Measurements from ENCODE around the gene SCYL3.
"Not testable (repeated sequence)": the region's sequence is repeated elsewhere in the genome, so short reads cannot be mapped to it uniquely, and the experiment has no call there.

Gene SCYL3

GRCh38 chr1:169899519-169900217 lies 6.0 kb upstream of the SCYL3 start:
- DNase-seq = no peak

DNA sequence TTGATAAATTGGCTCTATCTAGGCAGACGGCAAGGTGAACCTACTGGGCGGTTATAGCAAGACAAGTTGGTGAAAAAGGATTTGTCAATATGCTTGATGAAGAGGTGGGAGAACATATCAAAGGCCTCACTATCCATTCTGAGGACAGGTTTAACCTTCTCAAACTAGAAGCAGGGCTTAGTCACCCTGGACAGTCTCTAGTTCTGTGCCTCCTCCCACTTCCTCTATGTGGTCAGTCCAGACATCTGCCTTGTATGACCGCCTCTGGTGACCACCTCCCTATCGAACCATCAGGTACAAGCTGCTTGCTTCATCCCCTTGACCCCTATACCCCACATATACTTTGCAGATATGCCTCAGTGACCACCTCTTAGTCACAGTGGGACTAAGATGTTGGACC lies 2.3 kb upstream of the SCYL3 start:
- no peak for DNase-seq

- no peak for DNase-seq
Observed at GRCh38 chr1:169894424-169895145, 889 bp upstream of the SCYL3 start.

DNA sequence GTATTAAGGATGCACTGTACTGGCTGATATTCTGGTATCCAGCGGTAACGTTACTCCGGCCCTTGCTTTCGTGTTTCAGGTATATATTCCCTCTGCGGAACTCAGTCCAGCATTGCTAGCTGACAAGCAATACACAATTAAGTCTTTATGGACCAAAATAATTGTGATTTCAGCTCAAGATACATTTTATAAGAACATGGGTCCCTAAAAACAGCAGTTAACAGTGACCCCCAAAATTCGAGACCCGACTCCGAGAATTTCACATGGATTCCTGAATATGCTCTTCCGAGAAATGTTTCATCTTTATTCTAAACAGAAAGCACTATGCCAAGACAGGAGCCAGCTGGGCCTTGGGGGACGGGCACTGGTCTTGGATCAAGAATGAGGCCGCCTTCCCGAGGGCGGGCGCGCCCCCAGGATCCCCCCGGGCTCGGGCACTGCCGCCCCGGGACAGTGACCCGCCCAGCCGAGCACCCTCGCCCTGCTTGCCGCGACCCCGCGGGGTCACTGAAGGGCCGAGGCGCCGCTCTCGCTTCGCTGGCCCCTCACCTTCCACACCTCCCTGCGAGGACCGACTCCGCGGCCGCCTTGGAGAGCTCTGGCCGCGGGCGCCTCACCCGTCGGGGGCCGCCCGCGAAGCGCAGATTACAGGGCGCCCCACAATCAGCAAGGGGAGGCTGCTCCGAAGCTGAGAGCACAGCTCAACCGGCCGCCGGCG lies 610 bp downstream of the SCYL3 start:
- no peak for DNase-seq

- no peak for DNase-seq
Observed at GRCh38 chr1:169892176-169892926, 1.3 kb downstream of the SCYL3 start.

DNA sequence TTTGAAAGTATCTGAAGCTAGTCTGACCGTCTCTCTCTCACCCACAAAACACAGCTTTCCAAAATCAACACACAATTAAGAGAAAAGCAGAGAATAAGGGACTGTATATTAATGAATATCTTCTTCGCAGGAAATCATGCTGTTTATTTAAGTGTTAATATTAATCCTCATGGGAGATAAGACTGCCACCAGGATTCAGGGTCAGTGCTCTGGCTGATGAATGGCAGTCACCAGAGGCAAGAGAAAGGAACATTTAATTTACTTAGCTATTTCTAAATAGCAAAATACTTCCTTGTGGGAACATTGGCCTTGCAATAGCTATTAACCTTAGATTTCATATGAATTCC lies 2.2 kb downstream of the SCYL3 start:
- no peak for DNase-seq

DNA sequence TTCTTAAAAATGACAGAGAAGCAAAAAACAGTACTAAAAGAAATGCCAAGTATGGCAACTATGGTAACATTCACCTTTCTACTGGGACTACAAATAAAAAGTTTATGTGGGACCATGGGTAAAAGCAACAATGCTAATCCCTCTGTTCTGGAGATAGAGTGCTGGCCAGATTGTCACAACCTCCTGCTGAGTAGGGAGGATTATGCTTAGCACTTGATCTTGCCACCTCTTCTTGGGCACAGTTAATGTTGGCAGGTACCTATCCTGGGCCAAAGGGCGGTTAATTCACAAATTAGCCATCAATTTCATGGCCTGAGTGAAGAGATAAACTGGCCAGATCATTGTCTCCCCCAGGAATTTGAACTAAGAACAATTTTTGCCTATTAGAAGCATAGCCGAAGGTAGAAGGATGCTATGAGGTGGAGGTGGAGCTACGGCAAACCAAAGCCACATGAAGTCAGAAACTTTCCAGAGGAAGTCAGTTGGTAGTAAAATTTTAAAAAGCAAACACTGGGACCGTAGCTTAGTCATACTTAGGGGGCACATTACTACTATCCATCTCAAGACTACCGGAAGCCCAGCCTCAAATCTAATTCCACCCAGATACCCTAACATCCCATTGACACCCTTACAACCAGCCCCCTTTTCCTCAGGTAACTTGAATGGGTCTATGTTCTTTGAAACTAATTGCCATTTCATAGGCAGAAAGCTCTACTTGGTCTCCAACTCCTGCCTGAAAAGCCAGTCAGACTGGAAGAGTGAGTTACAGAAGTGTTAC lies 2.7 kb downstream of the SCYL3 start:
- peak; percentile 74 for DNase-seq

DNA sequence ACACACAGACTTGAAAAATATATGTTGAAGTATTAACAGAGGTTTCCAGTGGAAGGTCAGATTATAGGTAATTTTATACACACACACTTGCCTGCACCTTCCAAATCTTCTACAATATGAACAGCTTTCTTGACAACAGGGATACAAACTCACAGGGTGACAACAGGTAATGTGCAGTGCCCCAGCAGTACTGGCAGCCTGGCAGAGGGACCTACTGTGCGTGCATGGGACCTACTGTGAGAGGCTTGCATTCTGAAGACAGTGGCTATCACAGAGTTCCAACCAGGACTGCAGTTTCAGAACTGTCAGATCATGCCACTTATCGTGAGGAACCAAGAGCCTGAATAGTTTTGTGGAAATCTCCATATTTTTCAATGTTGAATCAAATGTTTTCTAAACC lies 3.8 kb downstream of the SCYL3 start:
- DNase-seq = no peak

DNA sequence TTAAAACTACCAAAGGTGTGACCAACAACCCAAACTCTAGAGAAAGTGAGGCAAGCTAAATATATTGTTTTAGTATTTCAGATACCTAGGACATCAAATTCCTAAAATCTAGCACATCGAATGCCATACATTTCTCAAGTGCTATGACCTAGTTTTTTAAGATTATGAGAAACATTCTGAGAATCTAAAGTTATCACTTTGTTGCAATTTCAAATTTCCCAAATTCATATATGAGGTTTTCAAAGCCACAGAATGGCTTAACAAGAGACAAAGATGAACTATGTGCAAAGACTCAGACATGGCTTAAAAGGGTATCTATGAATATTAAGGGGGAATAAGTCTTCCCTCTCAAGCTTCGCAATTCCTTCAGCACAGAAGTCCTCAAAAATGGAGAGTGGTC lies 6.8 kb downstream of the SCYL3 start:
- DNase-seq = no peak

GRCh38 chr1:169886422-169886821 lies 7.3 kb downstream of the SCYL3 start:
- no peak for DNase-seq

GRCh38 chr1:169885207-169885606 lies 8.5 kb downstream of the SCYL3 start:
- DNase-seq = no peak

DNA sequence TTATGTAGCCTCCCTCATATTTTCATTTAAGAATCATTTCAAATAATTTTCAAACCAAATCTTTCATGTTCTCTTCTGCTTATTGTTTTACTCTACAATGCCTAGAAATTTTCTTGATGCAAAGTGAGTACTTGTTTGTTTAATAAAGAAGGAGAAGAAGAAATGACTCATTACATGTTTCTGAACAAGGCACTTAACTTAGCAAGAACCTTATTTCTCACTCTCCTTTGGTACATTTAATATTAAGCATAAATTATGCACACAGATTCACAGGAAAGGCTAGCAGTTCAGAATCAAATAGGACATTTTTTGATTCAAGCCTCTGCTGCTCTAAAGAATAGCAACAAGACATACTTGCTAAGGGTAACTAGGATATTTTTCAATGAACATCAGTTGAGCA lies 9.1 kb downstream of the SCYL3 start:
- no peak for DNase-seq

- no peak for DNase-seq
Observed at GRCh38 chr1:169882039-169882511, 11.6 kb downstream of the SCYL3 start.

DNA sequence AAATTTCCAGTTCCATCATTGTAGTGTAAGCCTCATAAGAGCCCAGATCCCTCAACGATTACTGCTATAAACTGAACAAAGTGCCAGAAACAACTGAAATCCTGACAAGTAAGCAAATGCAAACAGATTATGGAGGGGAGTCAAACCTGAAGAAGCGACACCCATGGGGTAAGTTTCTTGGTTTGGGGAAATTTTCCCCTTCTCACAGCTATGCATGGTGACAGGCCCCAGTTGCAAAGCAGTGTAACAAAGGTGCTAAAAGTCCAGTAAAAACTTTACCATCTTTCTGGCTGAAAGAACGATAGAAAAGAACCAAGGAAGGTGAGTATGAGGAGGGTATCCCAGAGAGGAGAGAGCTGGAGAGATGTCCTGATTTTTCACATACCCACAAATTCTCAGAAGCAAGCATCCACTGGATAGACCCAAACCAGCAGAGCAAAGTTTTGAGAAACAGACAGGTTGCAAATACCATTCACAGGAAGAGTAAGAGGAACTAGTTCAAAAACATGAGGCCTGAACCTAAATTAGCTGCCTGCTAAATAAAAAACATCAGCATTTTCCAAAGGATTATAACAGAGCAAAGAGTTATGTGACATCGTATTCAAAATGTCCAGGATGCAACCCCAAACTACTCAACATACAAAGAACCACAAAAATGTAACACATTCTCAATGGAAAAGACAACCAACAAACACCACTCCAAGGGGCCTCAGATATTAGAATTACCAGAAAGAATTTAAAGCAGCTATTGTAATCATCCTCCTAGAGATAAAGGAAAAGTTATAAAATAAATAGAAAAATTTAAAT lies 14.5 kb downstream of the SCYL3 start:
- DNase-seq = no peak

- DNase-seq = no peak
Observed at GRCh38 chr1:169878498-169878897, 15.2 kb downstream of the SCYL3 start.

- DNase-seq = no peak
Observed at GRCh38 chr1:169877800-169878491, 15.8 kb downstream of the SCYL3 start.

DNA sequence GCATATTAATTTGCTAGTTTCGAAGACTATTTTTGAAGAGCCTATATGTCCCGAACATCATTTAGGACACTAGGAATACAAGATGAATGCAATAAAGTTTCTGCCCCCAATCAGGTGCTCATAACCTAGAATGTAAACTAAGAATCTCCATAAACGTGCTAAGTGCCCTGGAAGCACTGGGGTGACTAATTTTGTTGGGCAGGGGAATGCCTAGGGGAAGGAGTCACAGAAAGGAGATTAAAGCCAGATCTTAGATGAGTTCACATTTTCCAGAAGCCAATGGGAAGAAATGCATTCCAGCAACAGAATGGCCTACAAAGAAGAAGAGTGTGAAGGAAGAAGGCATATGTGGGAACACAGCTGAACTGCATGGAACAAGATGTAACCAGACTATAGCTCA lies 19.5 kb downstream of the SCYL3 start:
- no peak for DNase-seq

- no peak for DNase-seq
Observed at GRCh38 chr1:169873582-169874199, 20.0 kb downstream of the SCYL3 start.

GRCh38 chr1:169872906-169873305 lies 20.8 kb downstream of the SCYL3 start:
- DNase-seq = no peak

DNA sequence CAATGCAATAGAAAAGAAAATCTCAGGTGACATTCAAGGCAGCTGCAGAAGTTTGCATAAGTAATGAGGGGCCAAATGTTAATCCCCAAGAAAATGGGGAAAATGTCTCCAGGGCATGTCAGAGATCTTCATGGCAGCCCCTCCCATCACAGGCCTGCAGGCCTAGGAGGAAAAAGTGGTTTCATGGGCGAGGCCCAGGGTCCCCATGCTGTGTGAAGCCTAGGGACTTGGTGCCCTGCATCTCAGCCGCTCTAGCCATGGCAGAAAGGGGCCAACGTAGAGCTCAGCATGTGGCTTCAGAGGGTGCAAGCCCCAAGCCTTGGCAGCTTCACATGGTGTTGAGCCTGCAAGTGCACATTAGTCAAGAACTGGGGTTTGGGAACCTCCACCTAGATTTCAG lies 21.7 kb downstream of the SCYL3 start:
- DNase-seq = not testable (repeated sequence)
